Endometrial microvascular endothelial cells (primary cell): ENCODE results near the gene TACSTD2. TPM values are rescaled to one million over a fixed set of nuclear protein-coding genes. Genes with fewer than 3 reads are reported as not detected.
"Not testable (repeated sequence)": the region's sequence is repeated elsewhere in the genome, so short reads cannot be mapped to it uniquely, and the experiment has no call there.

ENCODE experiments used
- in situ Hi-C: cut with HindIII; loops from 2 replicates; pipeline ENCODE4 v1.10.0; 2017; ENCODE audit warnings: low sequenced_read_pairs, low pct_unique_long_range_greater_than_20kb; ENCODE audit errors: inconsistent ontology term
- total RNA-seq: library from RNA; depleted of rRNA; stranded (reverse); fragments of >200 nt; gene quantifications from one replicate; pipeline ENCODE4 v1.2.3, GENCODE V29; 2015; ENCODE audit errors: inconsistent ontology term

The TACSTD2 gene
- total RNA-seq, 1 donor from 2014 or later: 4.2 TPM

DNA sequence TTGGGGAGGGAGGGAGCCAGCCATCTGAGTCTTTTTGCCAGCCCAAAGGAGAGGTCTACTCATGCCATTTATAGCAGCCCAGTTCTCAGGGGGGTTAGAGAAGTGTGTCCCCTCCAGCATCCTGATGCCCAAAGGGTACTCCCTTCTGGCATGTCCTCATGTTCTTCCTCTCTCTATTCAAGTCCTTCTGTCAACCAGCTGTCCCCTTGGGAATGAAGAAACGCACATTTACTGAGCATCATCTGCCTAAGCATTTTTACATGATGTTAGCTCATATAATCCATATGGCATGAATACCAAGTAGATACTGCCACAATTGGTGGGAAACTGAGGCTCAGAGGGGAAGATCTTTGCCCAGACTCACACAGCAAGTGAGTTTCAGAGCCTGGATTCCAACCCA is 14.8 kb upstream of the TACSTD2 start:
- in situ Hi-C loops: no loop called here

DNA sequence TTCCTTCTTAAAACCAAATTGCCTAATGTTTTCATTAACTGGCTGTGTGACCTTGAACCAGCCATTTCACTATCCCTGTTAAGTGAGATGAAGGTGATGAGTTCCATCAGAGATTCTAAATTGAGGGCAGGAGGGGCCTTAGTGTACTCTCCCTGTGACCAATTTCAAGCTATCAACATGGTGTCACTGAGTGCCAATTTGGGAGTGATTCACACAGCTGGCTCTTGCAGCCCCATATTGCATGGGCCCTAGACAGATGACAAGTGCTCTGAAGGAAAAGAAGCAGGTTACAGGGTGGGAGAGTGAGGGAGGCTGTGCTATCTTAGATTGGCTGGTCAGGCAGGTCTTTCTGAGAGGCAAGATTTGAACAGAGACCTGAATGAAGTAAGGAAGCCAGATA is 13.0 kb upstream of the TACSTD2 start:
- in situ Hi-C loops: no loop called here

DNA sequence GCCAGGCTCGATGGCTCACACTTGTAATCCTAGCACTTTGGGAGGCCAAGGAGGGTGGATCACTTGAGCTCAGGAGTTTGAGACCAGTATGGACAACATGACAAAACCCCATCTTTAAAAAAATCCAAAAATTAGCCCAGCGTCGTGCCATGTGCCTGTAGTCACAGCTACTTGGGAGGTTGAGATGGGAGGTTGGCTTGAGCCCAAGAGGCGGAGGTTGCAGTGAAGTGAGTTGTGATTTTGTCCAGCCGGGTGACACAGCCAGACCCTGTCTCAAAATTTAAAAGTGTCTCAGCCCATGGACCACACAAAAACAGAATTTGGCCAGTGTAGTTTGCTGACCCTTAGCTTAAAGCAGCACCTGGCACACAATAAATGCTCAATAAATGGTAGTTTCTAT is 11.3 kb upstream of the TACSTD2 start:
- in situ Hi-C loops: no loop called here

DNA sequence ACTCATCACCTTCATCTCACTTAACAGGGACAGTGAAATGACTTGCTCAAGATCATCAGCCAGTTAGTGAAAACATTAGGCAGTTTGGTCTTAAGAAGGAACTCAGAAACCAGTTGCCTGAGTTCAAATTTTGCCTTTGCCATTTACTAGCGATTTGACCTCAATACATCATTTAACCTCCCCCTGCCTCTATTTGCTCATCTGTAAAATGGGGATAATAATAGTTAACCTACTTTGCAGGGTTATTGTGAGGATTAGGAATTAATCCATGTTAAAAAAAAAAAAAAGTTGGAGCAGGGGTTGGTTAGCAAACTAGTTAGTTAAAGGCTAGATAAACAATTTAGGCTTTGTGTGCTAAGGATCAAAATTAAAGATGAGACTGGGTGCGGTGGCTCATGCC is 10.6 kb upstream of the TACSTD2 start:
- in situ Hi-C loops: no loop called here

DNA sequence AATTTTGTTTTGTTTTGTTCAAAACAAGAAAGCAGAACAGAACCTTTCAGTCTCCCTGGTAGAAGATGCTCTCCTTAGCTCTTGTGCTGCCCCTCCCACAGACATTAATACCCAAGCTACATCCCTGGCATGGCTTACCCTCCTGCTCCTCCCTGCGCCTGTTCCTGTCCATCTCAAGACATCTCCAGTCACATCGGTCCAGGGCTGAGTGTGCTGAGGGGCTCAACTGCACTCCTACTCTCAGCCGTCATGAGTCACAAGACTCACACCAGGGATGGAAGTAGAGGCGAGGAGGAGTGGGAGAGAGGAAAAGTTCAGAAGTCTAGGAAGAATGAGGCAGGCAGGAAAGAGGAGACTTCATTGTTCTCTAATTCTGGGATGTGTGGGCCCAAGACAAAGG is 9.2 kb upstream of the TACSTD2 start:
- in situ Hi-C loops: no loop called here

DNA sequence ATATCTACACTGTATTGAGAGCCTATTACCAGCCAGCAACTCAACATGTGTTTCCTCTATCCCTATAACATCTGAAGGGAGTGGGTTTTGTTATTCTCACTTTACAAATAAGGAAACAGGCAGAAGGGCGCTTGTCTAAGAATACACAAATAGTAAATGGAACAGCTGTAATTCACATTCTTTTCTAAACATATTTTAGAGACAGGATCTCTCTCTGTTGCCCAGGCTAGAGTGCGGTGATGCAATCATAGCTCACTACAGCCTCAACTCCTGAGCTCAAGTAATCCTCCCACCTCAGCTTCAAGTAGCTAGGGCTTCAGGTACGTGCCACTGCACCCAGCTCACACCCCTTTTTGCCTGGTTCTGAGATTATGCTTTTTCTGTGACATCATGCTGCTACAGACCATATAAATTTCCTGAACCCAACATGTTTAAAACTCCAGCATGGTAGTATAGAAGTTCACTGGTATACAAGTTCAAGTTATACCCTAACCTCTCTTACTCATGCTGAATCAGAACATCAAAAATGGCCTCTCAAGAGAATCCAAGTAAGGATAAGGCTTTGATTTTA is 8.6 kb upstream of the TACSTD2 start:
- in situ Hi-C loops: no loop called here

DNA sequence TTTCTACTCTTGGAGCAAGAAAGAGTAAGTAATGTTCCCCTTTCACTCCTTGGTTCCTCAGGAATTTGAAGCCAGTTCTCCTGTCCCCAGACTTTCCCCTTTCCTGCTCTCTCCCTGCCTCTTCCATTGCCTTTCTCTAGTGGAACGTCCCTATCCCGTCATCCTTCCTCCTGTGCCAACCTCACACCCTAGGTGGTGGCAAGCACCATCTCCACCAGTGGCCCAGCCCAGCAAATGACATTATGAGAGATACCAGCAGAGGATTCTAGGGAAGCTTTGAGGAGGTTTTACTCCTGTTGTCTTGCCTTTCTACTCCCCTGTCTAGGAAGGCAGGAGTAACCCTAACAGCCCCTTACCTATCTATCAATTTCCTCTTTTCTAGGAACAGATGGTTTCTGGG is 8.1 kb upstream of the TACSTD2 start:
- in situ Hi-C loops: no loop called here

DNA sequence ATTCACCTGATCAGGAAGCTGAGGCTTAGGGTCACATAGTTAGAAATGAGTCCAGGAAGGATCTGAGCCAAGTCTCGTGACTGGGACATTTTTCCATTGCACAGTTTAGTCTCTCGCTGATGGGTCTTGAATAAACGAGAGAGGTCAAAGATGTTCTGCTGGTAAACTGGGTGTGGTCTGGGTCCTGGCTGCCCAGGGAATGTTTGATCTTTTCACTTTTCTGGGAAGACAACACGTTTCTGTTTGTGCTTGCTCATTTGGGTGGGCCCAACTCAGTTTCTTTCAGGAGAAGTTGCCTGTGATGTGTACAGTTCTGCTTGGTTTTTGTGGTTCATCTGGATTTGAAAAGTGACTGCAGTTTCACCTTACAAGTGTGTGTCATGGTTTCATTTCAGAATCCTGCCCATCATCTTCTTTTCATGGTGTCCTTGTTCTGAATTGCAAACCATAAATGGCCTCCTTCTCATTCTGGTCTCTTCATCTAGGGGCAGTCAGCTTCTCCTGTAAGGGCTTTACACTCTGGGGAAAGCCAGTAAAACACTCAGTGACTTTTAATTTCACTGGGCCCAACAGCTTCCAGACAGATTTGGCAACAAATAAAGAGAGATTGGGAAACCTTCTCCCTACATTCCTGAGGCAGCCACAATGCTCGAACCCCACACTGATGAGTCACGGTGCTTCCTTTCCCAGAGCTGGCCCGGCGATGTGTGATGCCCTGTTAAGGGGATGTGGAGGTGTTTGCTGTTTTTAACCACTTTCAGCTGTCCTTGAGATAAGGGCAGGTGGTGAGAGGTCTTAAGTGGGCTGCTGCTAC is 7.2 kb upstream of the TACSTD2 start:
- in situ Hi-C loops: no loop called here

DNA sequence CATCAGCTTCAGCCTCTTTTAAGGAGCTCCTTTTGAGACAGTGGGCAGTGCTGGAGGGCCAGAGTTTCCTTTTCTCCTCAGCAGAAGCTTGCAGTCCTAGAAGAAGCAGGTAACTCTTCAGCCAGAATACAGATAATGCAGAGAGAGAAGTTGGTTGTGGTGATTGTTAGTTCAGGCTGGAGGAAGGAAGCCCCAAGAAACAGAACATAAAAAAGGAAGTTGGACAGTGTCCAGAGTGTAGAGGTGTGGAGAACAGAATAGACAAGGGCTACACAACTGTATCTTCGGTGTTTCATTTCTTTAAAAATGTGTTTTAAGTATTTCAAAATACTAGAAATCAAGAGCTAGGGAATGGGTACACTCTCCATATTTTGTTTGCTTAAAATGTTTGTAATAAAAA is 6.4 kb upstream of the TACSTD2 start:
- in situ Hi-C loops: no loop called here

DNA sequence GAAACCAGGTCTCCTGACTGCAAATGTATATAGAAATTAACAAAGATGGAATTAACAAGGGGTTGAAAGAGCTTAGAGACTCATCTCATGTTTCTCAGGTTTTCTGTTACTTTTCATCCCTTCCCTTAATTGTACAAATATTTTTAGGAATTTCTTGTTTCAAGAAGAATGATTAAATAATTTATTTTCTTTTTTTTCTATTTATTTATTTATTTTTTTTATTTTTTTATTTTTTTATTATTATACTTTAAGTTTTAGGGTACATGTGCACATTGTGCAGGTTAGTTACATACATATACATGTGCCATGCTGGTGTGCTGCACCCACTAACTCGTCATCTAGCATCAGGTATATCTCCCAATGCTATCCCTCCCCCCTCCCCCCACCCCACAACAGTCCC is 5.1 kb upstream of the TACSTD2 start:
- in situ Hi-C loops: not testable (repeated sequence)

DNA sequence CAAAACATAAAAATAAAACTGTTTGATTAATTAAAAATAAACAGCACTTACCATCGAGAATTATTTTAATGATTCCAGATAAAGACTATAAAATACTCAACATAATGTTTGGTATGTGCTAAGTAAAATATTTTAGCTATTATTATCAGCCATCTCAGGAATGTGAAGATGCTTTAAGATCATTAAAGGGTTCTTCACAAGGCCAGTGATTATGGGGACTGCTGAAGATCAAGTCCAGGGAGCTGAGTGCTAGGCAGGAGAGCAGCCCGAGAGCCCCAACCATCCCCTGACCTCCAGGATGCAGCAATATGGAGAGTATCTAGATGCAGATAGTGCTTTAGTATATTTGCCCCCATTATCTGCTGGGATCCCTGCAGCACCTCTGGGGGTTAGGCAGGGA is 4.6 kb upstream of the TACSTD2 start:
- in situ Hi-C loops: no loop called here

DNA sequence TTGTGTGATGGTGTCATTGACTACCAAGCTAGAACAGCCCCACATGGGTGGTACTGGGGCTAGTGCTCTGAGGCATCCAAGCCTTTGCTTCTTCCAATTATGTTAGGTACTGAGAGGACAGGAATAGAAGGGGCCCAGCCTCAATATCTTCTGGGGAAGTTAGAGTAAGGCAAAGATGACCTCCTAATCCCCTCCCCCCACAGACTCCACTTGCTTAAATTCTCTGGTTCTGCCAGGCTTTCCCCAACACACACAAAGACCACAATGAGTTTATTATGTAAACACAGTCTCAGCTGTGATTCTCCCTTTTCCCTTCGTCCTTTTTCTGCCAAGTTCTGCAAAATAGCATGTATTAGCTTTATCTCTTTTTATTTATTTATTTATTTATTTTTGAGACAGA is 3.1 kb upstream of the TACSTD2 start:
- in situ Hi-C loops: no loop called here

DNA sequence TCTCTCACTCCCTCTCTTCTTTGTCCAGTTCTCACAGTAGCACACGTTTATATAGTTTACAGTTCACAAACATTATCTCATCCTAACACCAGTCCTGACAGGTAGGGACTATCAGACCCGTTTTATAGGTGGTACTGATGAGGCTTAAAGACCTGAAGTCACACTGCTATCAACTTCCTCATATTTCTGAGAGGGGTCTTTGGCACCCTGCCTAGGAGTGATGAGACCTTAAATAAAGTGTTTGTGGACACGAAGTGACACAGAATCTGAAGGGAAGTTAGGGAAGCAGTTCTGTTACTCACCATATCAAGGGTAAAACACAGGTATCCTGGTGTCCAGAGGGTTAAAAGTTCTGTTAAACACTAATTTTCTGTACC is 590 bp upstream of the TACSTD2 start:
- in situ Hi-C loops: no loop called here

DNA sequence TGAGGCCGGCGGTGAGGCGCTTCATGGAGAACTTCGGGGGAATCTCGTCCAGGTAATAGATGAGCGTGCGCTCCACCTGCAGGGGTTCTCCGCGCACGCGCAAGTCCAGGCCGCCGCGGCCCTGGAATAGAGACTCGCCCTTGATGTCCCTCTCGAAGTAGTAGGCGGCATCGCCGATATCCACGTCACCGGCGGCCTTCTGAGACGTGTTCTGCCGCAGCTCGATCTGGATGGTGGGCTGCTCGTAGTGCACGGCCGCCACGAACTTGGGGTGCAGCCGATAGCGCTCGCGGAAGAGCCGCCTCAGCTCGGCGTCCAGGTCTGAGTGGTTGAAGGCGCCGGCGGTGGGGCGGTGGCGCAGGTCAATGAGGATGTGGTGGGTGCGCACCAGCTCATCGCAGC is 726 bp downstream of the TACSTD2 start:
- in situ Hi-C loops: no loop called here

DNA sequence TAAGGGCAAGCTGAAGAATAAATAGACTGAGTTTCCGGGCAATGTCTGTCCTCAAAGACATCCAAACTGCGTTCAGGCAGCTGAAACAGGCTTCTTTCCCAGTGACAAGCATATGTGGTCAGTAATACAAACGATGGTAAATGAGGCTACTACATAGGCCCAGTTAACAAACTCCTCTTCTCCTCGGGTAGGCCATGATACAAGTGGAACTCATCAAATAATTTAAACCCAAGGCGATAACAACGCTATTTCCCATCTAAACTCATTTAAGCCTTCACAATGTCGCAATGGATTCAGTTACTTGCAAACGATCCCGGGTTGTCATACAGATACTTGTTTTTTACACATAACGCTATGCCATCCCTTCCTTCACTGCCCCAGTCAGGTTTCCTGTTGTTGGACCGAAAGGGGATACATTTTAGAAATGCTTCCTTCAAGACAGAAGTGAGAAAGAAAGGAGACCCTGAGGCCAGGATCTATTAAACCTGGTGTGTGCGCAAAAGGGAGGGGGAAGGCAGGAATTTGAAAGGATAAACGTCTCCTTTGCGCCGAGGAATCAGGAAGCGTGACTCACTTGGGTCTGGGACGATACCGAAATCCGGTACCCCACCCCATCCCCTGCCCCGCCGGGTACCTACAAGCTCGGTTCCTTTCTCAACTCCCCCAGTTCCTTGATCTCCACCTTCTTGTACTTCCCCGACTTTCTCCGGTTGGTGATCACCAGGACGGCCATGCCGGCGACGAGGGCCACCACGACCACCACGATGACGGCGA is 1.3 kb downstream of the TACSTD2 start:
- in situ Hi-C loops: no loop called here

DNA sequence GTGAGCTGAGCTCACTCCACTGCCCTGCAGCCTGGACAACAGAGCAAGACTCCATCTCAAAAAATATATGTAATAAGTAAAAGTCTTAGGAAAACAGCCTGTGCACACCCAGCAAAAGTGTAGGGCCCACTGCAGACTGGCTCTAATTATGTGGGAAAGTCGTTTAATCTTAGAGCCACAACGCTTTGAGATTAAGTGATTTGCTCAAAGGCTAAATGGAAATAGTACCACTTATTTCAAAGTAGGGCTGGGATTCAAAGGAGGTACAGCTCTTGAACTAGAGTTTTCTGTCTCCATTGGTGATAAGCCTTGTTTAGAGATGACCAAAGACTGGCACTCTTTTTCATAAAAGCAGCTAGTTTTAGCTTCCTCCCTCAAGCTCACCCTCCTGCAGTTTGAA is 2.2 kb downstream of the TACSTD2 start:
- in situ Hi-C loops: no loop called here

DNA sequence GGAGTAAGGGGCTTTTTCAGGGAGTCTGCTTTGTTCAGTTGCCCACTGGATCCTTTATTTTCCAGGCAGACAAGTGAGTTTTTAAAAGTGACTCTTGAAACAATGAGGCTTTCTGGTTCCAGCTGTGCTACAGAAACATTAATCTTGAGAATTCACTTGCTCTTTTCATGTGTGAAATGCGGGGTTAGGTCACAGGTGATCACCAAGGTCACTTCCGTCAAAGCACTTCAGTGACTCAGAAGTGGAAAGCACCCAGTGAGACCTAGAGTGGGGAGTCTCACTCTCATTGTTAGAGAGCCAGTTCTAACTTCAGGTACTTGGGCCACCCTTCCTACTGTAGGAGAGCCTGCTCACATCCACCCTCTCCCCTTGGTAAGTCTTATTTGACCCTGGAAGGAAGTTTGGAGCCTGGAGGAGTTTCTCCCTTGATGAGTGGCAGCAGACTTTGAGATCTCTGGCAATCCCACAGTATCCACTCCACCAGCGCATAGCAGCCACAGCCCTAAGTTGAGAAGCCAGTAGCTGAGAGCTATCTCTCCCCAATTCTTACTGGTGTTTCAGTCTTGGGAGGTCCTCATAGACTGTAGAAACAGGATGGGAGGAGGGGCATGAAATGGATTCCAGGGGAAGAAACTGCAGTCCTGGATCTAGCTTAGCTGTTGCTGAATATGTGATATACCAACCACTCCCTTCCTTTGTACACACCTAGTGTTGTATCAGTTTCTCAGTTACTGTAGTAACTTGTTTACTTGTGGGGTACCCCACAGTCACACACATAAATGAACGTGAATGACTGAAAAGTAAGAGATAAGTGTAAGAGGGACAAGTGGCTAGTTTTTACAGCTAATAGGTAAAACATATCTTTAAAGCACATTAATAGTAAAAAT is 3.1 kb downstream of the TACSTD2 start:
- in situ Hi-C loops: no loop called here

DNA sequence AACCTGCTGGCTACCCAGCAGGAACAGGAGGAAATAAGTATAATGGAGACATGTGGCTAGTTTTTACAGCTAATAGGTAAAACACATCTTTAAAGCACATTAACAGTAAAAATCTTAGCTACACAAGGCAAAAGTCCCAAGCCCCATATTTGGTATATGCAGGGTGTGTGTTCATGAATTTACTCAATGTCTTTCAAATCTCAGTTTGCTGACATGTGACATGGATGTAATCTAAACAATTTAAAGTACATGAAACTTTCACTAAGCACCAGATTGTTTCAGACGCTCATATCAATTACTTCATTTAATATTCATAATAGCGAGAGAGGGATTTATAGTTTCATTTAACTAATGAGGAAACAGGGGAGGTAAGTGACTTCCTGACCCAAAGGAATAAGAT is 3.9 kb downstream of the TACSTD2 start:
- in situ Hi-C loops: no loop called here

DNA sequence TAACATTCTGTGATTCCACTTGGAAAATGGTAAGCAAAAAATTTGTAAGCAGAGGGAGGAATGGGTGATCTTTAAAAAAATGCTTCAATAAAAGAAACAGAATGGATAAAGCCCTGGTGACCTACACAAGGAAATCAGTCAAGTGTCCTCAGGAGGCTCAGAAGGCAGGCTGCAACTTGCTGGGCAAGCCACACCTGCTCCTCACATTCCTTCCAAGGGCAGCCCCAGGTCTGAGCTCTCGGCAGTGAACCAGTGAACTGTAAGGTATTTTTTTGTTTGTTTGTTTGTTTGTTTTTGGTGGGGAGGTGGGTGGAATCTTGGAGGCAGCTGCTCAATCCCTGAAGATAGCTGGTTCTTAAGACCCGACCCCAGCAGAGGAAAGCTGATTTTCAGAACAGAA is 4.4 kb downstream of the TACSTD2 start:
- in situ Hi-C loops: no loop called here
